ENCODE results near the gene NCF4.

GRCh38 chr22:36830601-36831000 is 30.2 kb upstream of the NCF4 start:
- no peak for TF ChIP-seq POLR2A (IDR thresholded peaks at IDR 0.05; ENCODE audit: low read length)
- TF ChIP-seq GATA1 (IDR thresholded peaks at IDR 0.05; ENCODE audit: low read depth, low read length), result no peak
